ENCODE results near the gene HEPACAM. TPM values are rescaled to one million over a fixed set of nuclear protein-coding genes. Genes with fewer than 3 reads are reported as not detected.

HEPACAM gene
- total RNA-seq, 2 experiments from 2014 or later = not detected

DNA sequence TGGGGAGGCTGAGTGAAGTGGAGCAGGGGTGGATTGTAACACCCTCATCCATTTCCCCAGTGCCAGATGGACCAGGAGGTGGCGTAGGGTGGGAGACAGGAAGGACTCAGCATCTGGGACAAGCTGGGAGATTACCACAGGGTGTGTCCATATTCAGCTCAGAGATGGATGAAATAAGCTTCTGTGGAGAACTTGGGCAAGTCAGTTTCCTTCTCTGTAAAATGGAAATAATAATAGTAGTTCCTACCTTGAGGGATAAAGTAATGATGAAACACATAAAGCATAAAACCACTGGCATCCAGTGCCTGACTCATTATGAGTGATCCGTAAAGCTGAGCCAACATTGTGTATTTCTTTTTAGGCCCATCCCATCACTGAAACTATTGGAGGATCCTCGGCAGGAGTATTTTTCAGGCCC is 37.6 kb downstream of the HEPACAM start:
- H3K36me3 Mint-ChIP-seq = no peaks in the 10 kb centered on the region
- no peaks in the 10 kb centered on the region for H3K9me3 Mint-ChIP-seq
- H3K4me1 Mint-ChIP-seq = no peaks in the 10 kb centered on the region
- H3K4me3 Mint-ChIP-seq = no peak overlapping the region
- no peak for DNase-seq
- no peak overlapping the region for H3K27ac Mint-ChIP-seq
- peaks cover 13% of the 10 kb centered on the region for H3K27me3 Mint-ChIP-seq

- Mint-ChIP-seq H3K27ac (no peak within 1 kb of the TSS), H3K9me3 (no peaks in the 10 kb centered on the region), H3K4me1 (no peaks in the 10 kb centered on the region), H3K4me3 (no peak within 1 kb of the TSS), H3K36me3 (no peaks in the 10 kb centered on the region), H3K27me3 (peaks cover 12% of the 10 kb centered on the region)
- no peak for DNase-seq
Observed at GRCh38 chr11:124897674-124898262, 38.1 kb downstream of the HEPACAM start, which contains the start of gene ROBO4. ROBO4 (minus strand) TSS chr11:124897865; CDS start chr11:124897795, 70 bp downstream.

- no peaks in the 10 kb centered on the region for H3K4me1 Mint-ChIP-seq
- DNase-seq = no peak
- no peak overlapping the region for H3K27ac Mint-ChIP-seq
- H3K27me3 Mint-ChIP-seq = peaks cover 10% of the 10 kb centered on the region
- no peaks in the 10 kb centered on the region for H3K36me3 Mint-ChIP-seq
- H3K9me3 Mint-ChIP-seq = no peaks in the 10 kb centered on the region
- H3K4me3 Mint-ChIP-seq = no peak overlapping the region
Observed at GRCh38 chr11:124896821-124897391, 38.9 kb downstream of the HEPACAM start.

- H3K27ac Mint-ChIP-seq = no peak overlapping the region
- H3K9me3 Mint-ChIP-seq = no peaks in the 10 kb centered on the region
- no peak for DNase-seq
- H3K27me3 Mint-ChIP-seq = peaks cover 3% of the 10 kb centered on the region
- H3K4me3 Mint-ChIP-seq = no peak overlapping the region
- H3K4me1 Mint-ChIP-seq = no peaks in the 10 kb centered on the region
- H3K36me3 Mint-ChIP-seq = no peaks in the 10 kb centered on the region
Observed at GRCh38 chr11:124896071-124896750, 39.6 kb downstream of the HEPACAM start.

DNA sequence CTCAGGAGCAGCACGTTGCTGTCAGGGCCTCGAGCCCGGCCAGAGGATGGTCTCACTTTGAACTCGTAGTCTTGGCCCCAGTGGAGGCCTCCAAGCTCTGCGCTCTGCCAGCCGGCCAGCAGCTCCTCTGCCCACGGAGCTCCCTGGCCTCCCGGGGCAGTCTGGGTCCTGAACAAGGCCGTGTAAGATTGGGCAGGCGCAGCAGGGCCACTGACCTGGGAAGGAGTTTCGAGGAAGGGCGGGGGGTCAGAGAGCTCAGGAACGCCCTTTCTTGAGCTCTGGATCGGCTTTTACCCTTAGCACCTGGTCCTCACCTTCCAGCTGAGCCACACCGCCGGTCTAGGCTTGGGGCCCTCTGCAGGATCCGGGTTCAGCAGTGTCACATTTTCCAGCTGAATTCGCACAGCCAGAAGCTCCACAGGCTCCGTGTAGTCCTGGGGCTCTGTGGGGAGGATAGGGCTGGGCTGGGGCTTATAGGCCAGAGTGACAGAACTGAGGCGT is 40.3 kb downstream of the HEPACAM start:
- Mint-ChIP-seq H3K27ac (no peak overlapping the region), H3K27me3 (peaks cover 3% of the 10 kb centered on the region), H3K9me3 (no peaks in the 10 kb centered on the region), H3K4me1 (no peaks in the 10 kb centered on the region), H3K4me3 (no peak overlapping the region), H3K36me3 (no peaks in the 10 kb centered on the region)
- DNase-seq = no peak

DNA sequence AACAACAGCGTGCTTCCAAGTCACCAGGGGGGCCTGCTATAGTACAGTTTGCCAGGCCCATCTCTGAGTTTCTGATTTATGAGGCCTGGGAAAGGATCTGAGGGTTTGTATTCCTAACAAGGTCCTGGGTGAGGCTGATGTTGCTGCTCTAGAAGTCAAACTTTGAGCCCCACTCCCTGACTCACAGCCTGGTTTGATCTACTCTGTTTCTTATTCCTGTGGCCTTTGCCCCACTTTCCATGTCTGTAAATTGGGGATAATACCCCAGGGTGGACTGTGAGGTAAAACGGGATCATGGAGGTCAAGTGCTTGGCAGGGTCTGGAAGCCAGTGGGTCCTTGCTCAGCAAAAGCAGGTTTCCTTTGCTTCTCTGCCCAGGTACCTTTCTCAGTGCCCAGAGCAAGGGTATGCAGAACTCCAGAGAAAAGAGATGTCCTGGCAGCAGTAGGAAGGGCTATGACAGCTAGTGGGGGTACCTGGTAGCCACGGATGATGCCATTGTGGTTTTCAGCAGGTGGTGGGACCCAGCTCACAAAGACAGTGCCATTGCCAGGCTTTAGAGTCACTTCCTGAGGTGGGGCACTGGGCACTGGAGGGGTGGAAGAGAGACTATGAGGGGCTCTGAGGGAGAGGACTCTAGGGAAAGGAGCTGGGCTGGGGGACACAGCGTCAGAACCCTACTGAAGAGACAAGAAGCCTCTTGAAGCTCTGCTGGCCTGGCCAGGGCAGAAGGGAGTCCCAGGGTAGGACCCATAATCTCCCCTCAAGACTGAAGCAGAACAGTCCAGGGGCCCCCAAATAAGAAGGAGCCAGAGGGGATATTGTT is 41.0 kb downstream of the HEPACAM start:
- no peaks in the 10 kb centered on the region for H3K4me1 Mint-ChIP-seq
- H3K27me3 Mint-ChIP-seq = peaks cover 3% of the 10 kb centered on the region
- no peak overlapping the region for H3K27ac Mint-ChIP-seq
- no peak for DNase-seq
- no peaks in the 10 kb centered on the region for H3K9me3 Mint-ChIP-seq
- H3K36me3 Mint-ChIP-seq = no peaks in the 10 kb centered on the region
- H3K4me3 Mint-ChIP-seq = no peak overlapping the region

- no peaks in the 10 kb centered on the region for H3K9me3 Mint-ChIP-seq
- no peaks in the 10 kb centered on the region for H3K36me3 Mint-ChIP-seq
- no peak overlapping the region for H3K4me3 Mint-ChIP-seq
- peaks cover 3% of the 10 kb centered on the region for H3K27me3 Mint-ChIP-seq
- H3K4me1 Mint-ChIP-seq = no peaks in the 10 kb centered on the region
- H3K27ac Mint-ChIP-seq = no peak overlapping the region
- DNase-seq = no peak
Observed at GRCh38 chr11:124893781-124894401, 42.0 kb downstream of the HEPACAM start.

DNA sequence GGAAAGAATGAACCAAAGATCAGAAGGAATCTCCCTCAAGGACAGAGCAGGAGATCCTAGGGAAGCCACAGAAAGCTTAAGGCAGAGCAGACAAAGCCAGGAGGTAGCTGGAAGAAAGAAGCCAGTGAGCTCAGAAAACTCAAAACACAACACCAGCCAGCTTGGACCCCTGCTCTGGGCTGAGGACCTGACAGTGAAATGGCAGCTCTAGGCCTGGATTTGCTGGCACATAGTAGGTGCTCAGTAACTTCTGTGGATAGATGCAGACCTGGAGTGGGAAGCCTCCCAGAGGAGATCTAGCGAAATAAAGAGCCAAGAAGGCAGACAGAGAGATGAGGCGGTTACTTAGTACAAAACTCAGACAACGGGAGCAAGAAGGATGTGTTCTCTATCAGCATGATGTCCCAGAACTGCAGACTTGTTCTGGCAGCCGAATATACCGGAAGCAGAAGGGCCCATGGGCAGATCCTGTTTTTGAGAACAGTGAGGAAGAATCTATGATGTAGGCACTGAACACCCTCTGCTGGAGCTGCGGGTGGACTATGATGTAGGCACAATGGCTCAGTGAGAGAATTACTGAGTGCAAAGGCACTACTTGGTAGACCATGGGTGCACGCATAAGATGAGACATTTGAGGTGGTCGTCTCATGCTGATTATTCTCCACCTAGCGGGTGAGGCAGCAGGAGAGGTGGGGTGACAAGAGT is 42.9 kb downstream of the HEPACAM start:
- no peak for DNase-seq
- Mint-ChIP-seq H3K27me3 (peaks cover under 1% of the 10 kb centered on the region), H3K36me3 (no peaks in the 10 kb centered on the region), H3K9me3 (no peaks in the 10 kb centered on the region), H3K27ac (no peak overlapping the region), H3K4me3 (no peak overlapping the region), H3K4me1 (no peaks in the 10 kb centered on the region)

- Mint-ChIP-seq H3K27ac (no peak overlapping the region), H3K4me1 (no peaks in the 10 kb centered on the region), H3K27me3 (no peaks in the 10 kb centered on the region), H3K9me3 (no peaks in the 10 kb centered on the region), H3K36me3 (no peaks in the 10 kb centered on the region), H3K4me3 (no peak overlapping the region)
- DNase-seq = no peak
Observed at GRCh38 chr11:124892146-124892545, 43.7 kb downstream of the HEPACAM start.

GRCh38 chr11:124891373-124891861 is 44.4 kb downstream of the HEPACAM start:
- Mint-ChIP-seq H3K27me3 (no peaks in the 10 kb centered on the region), H3K4me3 (no peak overlapping the region), H3K36me3 (no peaks in the 10 kb centered on the region), H3K27ac (no peak overlapping the region), H3K4me1 (no peaks in the 10 kb centered on the region), H3K9me3 (no peaks in the 10 kb centered on the region)
- DNase-seq = no peak

GRCh38 chr11:124890683-124891372 is 45.0 kb downstream of the HEPACAM start:
- Mint-ChIP-seq H3K27ac (no peak overlapping the region), H3K4me3 (no peak overlapping the region), H3K4me1 (no peaks in the 10 kb centered on the region), H3K36me3 (no peaks in the 10 kb centered on the region), H3K9me3 (no peaks in the 10 kb centered on the region), H3K27me3 (no peaks in the 10 kb centered on the region)
- no peak for DNase-seq

DNA sequence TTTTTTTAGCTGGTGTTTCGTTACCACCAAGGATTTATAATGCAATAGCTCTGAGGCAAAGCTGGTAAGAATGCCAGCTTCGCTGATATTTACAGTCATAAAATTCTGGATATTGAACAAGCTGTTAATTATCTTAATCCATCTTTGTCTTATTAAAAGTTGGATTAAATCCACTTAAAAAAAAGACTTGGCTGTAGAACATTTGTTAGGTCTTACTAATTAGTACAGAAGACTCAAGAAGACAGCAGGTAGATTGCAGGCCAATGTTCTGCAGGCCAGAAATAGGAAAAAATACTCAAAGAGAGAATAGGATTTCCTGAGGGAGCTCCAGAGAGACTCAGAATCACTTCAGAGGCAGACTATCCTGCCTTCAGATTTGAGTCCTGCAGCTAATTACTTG is 45.7 kb downstream of the HEPACAM start:
- Mint-ChIP-seq H3K36me3 (no peaks in the 10 kb centered on the region), H3K27ac (no peak overlapping the region), H3K9me3 (no peaks in the 10 kb centered on the region), H3K4me1 (no peaks in the 10 kb centered on the region), H3K27me3 (no peaks in the 10 kb centered on the region), H3K4me3 (no peak overlapping the region)
- no peak for DNase-seq

DNA sequence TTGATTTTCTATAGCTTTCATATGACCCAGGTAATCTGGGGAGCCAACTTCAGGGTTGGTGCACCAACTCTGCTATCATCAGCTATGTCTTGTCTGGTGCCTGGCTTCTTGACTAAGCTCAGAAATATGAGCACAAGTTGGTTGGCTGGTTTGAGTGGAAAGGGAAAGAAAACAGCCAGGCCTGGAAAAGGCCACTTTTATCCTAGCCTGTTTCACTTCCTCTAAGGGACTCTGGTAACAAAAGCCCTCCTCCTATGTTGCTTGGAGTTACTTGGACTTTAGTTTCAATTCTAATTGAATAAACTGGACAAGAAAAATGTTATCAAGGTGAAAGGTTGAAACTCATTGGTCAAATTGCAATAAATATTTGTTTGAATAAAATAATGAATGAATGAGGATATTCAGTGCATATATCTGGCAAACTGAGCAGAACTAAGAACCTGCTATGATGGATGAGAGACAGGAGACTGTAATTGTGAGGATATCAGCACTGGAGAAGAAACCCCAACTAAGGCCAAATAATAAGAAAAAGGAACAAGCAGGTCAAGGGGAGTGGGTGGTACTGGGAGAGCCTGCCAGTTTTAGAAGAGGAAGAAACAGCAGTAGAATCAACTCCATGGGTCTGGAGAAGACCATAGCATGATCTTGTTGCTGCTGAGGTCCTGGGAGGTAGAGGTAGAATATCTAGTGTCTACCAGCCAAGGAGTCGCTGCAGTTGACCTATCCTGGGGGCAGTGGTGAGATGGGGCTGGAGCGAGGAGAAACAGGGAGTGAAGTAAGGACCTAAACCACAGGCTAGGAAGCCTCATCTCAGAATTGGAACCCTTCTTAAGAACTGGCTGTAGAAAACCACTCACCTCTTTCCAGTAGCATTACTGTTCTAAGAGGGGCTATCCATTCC is 46.4 kb downstream of the HEPACAM start:
- Mint-ChIP-seq H3K36me3 (no peaks in the 10 kb centered on the region), H3K9me3 (no peaks in the 10 kb centered on the region), H3K4me1 (no peaks in the 10 kb centered on the region), H3K4me3 (no peak overlapping the region), H3K27ac (no peak overlapping the region), H3K27me3 (no peaks in the 10 kb centered on the region)
- DNase-seq = no peak

All from activated naive CD8-positive, alpha-beta T cell treated with anti-CD3 and anti-CD28 coated beads for 36 hours (primary cell).